DMS79 treated with DMSO at 0.1 percent for 48 hours (cell line): ENCODE measurements around the gene C3orf52.

ENCODE experiments used
- DNase-seq: peaks from one replicate; lab custom pipeline; 2025; lab: John Stamatoyannopoulos, UW

Gene C3orf52

GRCh38 chr3:112119962-112120836 is 34.0 kb downstream of the C3orf52 start:
- DNase-seq: no peak

DNA sequence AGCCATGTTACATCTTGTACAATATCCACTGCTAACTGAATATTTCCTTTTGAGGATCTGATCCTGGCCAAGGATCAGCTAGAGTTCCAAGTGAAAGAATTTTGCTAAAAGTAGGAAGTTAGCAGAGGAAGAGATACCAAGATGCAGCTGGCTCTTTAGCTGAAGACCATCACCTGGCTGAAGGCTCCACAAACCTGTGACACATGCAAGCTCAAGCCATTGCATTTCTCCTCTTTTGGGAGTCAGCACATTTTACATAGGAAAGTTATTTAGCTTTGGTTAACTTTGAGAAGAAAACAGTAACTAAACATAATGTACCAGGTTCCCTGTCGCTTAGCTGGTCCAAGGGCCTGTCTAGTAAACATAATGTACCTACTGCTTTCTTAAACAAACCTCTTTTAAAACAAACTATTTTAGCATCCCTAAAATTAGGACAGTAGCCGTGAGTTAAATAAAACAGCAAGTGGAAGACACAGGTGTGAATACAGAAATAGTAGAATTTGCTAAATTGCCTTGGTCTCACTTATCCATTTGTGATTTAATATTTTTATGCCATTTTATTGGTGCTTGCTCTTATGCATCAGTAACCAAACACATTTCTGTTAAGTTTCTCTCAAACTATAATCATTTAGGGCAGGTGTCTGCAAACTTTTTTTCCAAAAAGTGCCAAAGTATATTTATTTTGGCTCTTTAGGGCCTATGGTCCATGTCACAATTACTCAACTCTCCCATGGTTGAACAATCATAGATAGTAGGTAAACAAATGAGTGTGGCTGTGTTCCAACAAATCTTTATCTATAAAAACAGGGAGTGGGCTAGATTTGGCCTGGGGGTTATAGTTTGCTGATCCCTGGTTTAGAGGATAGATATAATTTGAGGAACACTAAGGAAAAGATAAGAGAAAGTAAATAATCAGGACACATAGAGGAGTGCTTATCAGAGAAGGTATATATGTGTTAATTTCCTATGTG is 35.7 kb downstream of the C3orf52 start:
- no peak for DNase-seq

- DNase-seq: no peak
Observed at GRCh38 chr3:112122870-112123269, 36.7 kb downstream of the C3orf52 start.

- no peak for DNase-seq
Observed at GRCh38 chr3:112123548-112123947, 37.4 kb downstream of the C3orf52 start.

GRCh38 chr3:112124907-112125607 is 38.9 kb downstream of the C3orf52 start:
- no peak for DNase-seq

DNA sequence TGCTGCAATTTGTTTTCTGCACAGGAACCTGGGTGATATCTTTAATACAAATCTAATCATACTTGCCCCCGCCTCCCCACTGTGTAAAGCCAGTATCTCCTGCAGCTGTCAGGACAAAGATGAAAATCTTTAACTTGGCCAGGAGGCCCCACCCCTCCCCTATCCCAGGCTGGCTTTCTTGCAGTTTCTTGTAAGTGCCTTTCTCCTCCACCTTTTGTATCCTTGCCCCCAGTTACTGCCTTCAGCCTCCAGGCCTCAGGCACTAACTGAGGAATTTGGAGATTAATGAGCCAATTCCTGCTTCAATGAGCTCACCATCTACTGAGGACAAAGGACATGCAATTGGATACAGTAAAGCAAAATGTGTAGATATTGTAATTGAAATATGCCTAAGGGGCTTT is 40.3 kb downstream of the C3orf52 start:
- DNase-seq: no peak

DNA sequence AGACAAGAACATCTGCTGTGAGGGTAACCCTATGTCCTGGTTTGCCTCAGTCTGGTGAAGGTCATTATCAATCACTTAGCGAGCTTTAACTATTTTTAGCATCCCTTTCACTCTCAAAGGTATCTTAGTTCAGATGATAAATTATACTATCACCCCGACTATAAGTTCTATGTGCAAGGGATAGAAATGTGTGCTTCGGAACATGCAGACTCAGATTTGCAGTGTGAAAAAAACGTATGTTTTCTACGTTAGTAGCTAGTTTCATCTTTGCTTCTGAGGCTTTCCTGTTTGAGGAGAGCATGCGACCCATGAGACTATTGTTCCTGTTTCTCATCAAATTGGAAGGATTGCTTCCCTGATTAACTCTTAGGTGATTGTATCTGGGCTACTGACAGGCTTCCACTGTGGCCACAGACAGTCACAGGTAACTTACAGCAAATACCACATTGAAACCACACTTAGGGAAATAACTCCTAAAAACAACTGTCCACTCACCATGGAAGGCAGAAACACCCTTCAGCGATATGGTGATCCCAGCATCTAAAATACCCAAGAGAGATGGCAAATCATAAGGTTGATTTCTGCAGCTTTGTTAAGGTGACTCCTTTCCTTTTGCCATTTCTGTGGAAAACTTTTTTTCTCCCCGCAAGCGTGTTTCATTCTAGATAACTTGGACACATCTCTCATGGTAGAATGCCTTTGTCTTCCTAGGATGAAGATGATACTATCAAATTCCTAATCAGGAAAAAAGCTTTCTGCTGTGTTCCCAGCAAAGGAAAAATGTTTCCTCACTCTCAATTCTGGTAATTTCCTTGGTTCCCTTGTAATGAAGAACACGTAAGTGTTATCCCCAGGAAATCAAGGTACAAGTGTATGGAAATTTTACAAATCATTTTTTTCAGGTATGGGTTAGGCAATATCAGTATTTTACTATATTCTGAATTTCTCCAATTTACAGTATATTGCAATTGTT is 41.6 kb downstream of the C3orf52 start:
- DNase-seq: no peak

DNA sequence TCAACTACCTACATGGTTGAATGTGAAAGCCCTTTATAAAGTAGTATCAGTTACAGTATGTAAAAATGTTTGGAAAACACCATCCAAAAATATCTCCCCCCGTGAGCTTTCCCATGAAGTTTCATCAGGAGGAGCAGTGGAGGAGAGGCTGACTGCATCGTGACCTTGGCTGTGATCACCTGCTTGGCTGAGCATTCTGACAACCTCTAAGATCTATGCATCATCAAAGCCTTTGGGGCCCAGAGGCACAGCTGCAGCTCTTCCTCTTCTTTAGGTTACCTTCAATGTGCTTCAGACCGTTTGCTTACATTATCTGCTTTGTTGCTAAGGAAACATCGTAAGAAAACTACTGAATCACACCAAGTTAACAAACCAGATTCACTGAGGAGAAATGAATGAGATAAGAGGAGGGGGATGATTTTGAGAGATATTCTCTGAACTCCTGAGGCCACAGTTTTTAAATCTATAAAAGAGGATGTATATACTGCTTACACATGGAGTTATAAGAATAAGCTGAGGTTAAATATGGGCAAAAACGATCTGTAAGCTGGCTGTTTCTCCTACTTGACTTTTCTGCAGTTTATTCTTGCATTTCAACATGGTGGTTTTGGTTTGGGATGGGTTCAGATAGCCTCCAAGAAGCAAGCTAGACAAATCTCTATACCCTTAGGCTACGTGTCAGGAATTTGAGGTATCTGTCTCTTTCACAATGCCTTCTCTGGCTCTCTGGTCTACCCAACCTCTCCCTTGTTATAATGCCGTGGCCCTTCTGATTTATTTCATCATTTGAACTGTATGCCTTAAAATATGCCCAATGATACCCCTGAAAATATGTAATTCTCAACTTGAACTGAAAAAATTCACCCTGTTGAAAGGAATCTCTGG is 42.9 kb downstream of the C3orf52 start:
- no peak for DNase-seq

DNA sequence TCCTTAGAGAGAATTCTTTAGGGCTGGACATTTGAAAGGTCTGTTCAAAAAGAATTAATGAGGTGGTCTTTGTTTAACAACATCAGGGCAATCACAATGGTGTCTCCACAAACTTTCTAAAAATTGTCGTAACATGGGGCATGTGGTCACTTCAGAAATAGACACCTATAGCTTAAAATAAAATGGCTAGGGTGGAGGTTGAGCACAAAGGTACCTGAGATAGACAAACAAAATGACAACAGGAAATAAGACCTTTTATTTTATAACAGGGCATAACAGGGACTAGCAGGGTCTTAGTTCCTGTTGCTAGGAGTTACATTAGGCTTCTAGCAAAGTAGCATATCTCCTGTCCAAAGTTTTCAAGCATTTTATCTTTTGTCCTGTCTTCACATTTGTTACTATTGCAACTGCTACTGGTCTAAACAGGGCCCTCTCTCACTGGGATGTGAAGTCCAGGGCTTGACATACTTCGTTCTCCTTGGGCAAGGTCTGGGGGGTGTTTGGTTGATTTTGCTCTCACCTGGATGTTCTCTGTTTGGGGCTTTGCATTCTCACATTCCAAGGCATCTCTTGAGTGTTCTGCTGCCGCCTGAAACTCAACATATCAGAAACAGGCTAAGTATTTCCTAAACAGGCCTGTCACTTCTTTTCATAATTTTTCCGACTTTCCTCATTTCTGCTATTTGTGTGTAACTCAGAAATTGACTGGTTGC is 43.9 kb downstream of the C3orf52 start:
- no peak for DNase-seq

DNA sequence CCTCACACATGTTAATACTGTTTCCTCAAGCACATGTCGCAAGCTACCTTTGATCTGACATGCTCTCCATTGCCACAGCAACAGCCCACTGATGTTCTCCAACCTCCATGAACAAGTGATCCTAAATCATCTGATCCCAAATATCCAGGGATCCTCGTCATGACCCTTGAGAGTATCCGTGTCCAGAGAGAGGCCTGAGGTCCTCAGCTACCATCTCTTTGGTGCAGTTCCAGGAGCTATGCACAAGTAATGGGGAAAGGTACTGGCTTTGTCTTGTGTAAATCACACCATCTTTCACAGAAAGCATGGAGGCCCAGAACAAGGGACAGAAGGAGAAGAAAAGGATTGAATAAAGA is 44.4 kb downstream of the C3orf52 start:
- no peak for DNase-seq

DNA sequence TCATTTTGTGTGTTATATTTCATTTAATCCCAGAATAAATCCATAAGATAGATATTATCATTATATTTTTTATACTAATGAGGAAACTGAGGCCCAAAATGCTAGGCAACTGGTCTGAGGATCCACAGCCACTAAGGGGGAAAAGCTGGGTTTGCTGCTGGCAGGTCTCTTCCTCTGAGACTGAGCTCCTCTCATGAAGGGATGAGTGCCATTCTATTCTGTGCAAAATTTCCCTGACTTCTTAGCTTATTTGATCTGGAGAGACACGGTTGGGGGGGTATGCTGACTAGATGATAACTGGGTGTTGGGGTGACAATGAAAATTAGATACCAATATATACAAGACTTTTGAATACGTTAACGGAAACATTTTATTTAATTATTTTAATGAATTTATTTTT is 44.9 kb downstream of the C3orf52 start:
- DNase-seq: no peak

- DNase-seq: no peak
Observed at GRCh38 chr3:112132088-112132487, 45.9 kb downstream of the C3orf52 start.

- no peak for DNase-seq
Observed at GRCh38 chr3:112132554-112132953, 46.4 kb downstream of the C3orf52 start.

DNA sequence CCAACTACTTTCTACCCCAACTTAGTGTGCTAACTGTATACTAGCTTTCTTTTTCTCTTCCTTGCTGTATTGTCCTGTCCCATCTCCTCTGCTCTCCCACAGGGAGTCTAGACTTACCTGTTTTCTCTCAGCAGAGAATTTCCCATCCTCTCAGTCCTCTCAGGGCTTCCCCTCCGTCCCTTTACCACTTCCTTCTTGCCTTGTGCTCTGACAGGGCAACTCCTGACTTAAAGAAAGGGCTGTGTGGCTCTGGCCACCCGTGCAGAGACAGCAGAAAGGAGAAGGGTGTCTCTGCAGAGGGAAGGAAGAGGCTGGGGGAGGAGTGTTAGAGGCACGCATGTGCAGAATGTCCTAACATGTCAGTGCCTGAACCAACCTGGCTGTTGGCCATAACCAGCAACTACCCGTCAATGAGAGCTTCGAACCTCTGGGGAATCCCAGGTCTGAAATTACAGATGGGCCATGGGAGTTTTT is 46.8 kb downstream of the C3orf52 start, which contains the start of gene GCSAM:
Gene GCSAM, minus strand, starts transcription at position 274 of the 474 bp plus-strand sequence. Its CDS starts 128 bp downstream, at position 146.
- DNase-seq: no peak

- DNase-seq: no peak
Observed at GRCh38 chr3:112133626-112134334, 47.6 kb downstream of the C3orf52 start.

GRCh38 chr3:112134335-112135124 is 48.3 kb downstream of the C3orf52 start:
- DNase-seq: no peak

DNA sequence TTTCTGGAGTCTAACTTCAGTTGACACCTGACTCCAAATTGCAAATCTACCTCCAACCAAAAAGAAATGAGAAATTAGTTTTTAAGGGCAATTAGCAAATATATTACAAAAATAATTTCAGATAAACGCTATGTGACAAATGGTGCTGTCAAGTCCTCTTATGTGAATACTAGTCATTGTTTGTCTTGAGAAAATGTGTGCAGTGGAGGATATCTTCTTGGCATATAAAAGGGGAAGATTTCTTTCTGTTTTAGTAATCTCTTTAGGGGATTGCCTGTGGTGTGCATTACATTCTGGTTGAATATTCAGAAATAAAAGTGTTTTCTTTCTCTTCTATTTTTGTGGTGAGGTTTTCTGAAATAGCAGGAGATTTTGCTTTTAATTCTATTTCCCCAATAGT is 49.9 kb downstream of the C3orf52 start:
- no peak for DNase-seq
